Measurements from ENCODE around the gene INKA2.

The INKA2 gene

DNA sequence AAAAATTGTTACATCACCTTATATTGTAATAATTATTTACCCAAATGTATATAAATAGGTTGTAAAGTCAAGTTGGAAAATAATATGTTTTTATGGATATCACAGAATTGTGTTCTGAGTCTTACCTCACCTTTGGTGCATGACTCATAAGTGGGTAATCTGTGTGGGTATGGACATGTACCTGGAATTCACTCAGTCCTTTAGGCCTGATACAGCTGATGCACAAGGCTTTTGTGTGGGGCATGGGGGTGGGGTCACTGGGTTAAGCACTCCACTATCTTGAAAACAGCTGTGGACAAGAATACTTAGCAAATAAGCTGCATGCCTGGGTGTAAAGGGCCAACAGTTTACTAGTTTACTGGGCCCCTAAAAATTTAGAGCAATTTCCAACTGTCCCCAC is 34.4 kb downstream of the INKA2 start:
- DNase-seq (ENCODE audit: low read depth, low spot score) = no peak

GRCh38 chr1:111704240-111704639 is 35.0 kb downstream of the INKA2 start:
- no peak for DNase-seq (ENCODE audit: low read depth, low spot score)

GRCh38 chr1:111702504-111703050 is 36.6 kb downstream of the INKA2 start:
- no peak for DNase-seq (ENCODE audit: low read depth, low spot score)

GRCh38 chr1:111699268-111699667 is 39.9 kb downstream of the INKA2 start:
- no peak for DNase-seq (ENCODE audit: low read depth, low spot score)

GRCh38 chr1:111696330-111696729 is 42.9 kb downstream of the INKA2 start:
- DNase-seq (ENCODE audit: low read depth, low spot score) = no peak

GRCh38 chr1:111695801-111696200 is 43.4 kb downstream of the INKA2 start:
- no peak for DNase-seq (ENCODE audit: low read depth, low spot score)

GRCh38 chr1:111691886-111692285 is 47.3 kb downstream of the INKA2 start:
- no peak for DNase-seq (ENCODE audit: low read depth, low spot score)

DNA sequence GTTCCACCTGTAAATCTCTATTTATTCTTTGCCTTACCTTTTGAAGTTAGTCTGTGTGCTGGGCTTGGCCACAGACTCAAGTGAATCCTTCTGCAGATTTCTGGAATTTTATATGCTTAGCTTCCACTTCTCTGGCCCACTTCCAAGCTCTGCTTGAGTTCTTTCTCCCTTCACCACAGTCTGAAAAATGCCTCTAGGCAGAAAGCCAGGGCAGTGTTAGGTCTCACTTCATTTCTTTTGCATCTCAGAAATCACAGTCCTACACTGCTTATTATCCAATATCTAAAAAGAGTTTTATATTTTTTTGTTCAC is 48.9 kb downstream of the INKA2 start:
- DNase-seq (ENCODE audit: low read depth, low spot score) = no peak
